ENCODE measurements around the gene MUSTN1.
A peak's percentile ranks its signal among the peaks of the same experiment; 100 is the strongest.

Gene MUSTN1

GRCh38 chr3:52820736-52821135 lies 14.1 kb downstream of the MUSTN1 start:
- Histone ChIP-seq H3K4me1 (ENCODE audit: insufficient read depth, low read length) (peaks cover 8% of the 10 kb centered on the region; the same call in 1 of the 2 replicates), H3K9ac (ENCODE audit: low read depth, low read length) (no peak overlapping the region), H3K36me3 (ENCODE audit: insufficient read depth, low read length) (no peaks in the 10 kb centered on the region), H3K9me3 (ENCODE audit: insufficient read depth, low read depth, low read length) (no peaks in the 10 kb centered on the region), H3K27me3 (ENCODE audit: insufficient read depth, low read length) (no peaks in the 10 kb centered on the region), H3K27ac (ENCODE audit: low read depth, low read length) (no peak overlapping the region), H3K4me3 (ENCODE audit: low read length) (no peak overlapping the region)
- WGBS: 52% methylated on average over 11 of the region's 11 CpGs

- no peak overlapping the region for H3K9ac ChIP-seq (ENCODE audit: low read depth, low read length)
- WGBS: 63% methylated on average over 2 of the region's 2 CpGs
- no peaks in the 10 kb centered on the region for H3K27me3 ChIP-seq (ENCODE audit: insufficient read depth, low read length)
Observed at GRCh38 chr3:52819936-52820335, 14.9 kb downstream of the MUSTN1 start.

GRCh38 chr3:52817860-52818259 lies 17.0 kb downstream of the MUSTN1 start:
- no peak overlapping the region for H3K9ac ChIP-seq (ENCODE audit: low read depth, low read length)
- H3K4me3 ChIP-seq (ENCODE audit: low read length): no peak overlapping the region
- no peaks in the 10 kb centered on the region for H3K27me3 ChIP-seq (ENCODE audit: insufficient read depth, low read length)
- no peaks in the 10 kb centered on the region for H3K9me3 ChIP-seq (ENCODE audit: insufficient read depth, low read depth, low read length)
- H3K27ac ChIP-seq (ENCODE audit: low read depth, low read length): no peak overlapping the region
- WGBS: 93% methylated on average over 7 of the region's 7 CpGs
- no peaks in the 10 kb centered on the region for H3K36me3 ChIP-seq (ENCODE audit: insufficient read depth, low read length)
- peaks cover 8% of the 10 kb centered on the region; the same call in 1 of the 2 replicates for H3K4me1 ChIP-seq (ENCODE audit: insufficient read depth, low read length)

More at GRCh38 chr3:52819936-52820335, 14.9 kb downstream of the MUSTN1 start:
- Histone ChIP-seq H3K4me3 (ENCODE audit: low read length) (no peak overlapping the region), H3K27ac (ENCODE audit: low read depth, low read length) (peak overlapping the region; percentile 31; the same call in 1 of the 2 replicates), H3K4me1 (ENCODE audit: insufficient read depth, low read length) (peaks cover 8% of the 10 kb centered on the region; the same call in 1 of the 2 replicates), H3K9me3 (ENCODE audit: insufficient read depth, low read depth, low read length) (no peaks in the 10 kb centered on the region), H3K36me3 (ENCODE audit: insufficient read depth, low read length) (no peaks in the 10 kb centered on the region)

GRCh38 chr3:52817221-52817620 lies 17.6 kb downstream of the MUSTN1 start:
- H3K27ac ChIP-seq (ENCODE audit: low read depth, low read length): no peak overlapping the region
- H3K4me3 ChIP-seq (ENCODE audit: low read length): no peak overlapping the region
- no peaks in the 10 kb centered on the region for H3K9me3 ChIP-seq (ENCODE audit: insufficient read depth, low read depth, low read length)
- H3K9ac ChIP-seq (ENCODE audit: low read depth, low read length): no peak overlapping the region
- WGBS: 94% methylated on average over 10 of the region's 10 CpGs
- H3K27me3 ChIP-seq (ENCODE audit: insufficient read depth, low read length): no peaks in the 10 kb centered on the region
- no peaks in the 10 kb centered on the region for H3K36me3 ChIP-seq (ENCODE audit: insufficient read depth, low read length)
- peaks cover 8% of the 10 kb centered on the region; the same call in 1 of the 2 replicates for H3K4me1 ChIP-seq (ENCODE audit: insufficient read depth, low read length)

GRCh38 chr3:52816654-52817053 lies 18.2 kb downstream of the MUSTN1 start:
- no peaks in the 10 kb centered on the region for H3K9me3 ChIP-seq (ENCODE audit: insufficient read depth, low read depth, low read length)
- H3K36me3 ChIP-seq (ENCODE audit: insufficient read depth, low read length): no peaks in the 10 kb centered on the region
- H3K4me1 ChIP-seq (ENCODE audit: insufficient read depth, low read length): peaks cover 8% of the 10 kb centered on the region; the same call in 1 of the 2 replicates
- no peak overlapping the region for H3K27ac ChIP-seq (ENCODE audit: low read depth, low read length)
- WGBS: 92% methylated on average over 10 of the region's 10 CpGs
- no peak overlapping the region for H3K4me3 ChIP-seq (ENCODE audit: low read length)
- H3K9ac ChIP-seq (ENCODE audit: low read depth, low read length): no peak overlapping the region
- H3K27me3 ChIP-seq (ENCODE audit: insufficient read depth, low read length): no peaks in the 10 kb centered on the region

- WGBS: 98% methylated on average over 6 of the region's 6 CpGs
- Histone ChIP-seq H3K4me1 (ENCODE audit: insufficient read depth, low read length) (peaks cover 8% of the 10 kb centered on the region; the same call in 1 of the 2 replicates), H3K9me3 (ENCODE audit: insufficient read depth, low read depth, low read length) (no peaks in the 10 kb centered on the region), H3K27ac (ENCODE audit: low read depth, low read length) (no peak overlapping the region), H3K36me3 (ENCODE audit: insufficient read depth, low read length) (no peaks in the 10 kb centered on the region), H3K9ac (ENCODE audit: low read depth, low read length) (no peak overlapping the region), H3K27me3 (ENCODE audit: insufficient read depth, low read length) (no peaks in the 10 kb centered on the region), H3K4me3 (ENCODE audit: low read length) (no peak overlapping the region)
Observed at GRCh38 chr3:52816199-52816598, 18.6 kb downstream of the MUSTN1 start.

- Histone ChIP-seq H3K36me3 (ENCODE audit: insufficient read depth, low read length) (no peaks in the 10 kb centered on the region), H3K9ac (ENCODE audit: low read depth, low read length) (no peak overlapping the region), H3K27me3 (ENCODE audit: insufficient read depth, low read length) (no peaks in the 10 kb centered on the region), H3K27ac (ENCODE audit: low read depth, low read length) (no peak overlapping the region), H3K9me3 (ENCODE audit: insufficient read depth, low read depth, low read length) (no peaks in the 10 kb centered on the region), H3K4me3 (ENCODE audit: low read length) (no peak overlapping the region), H3K4me1 (ENCODE audit: insufficient read depth, low read length) (no peaks in the 10 kb centered on the region)
- WGBS: 90% methylated on average over 8 of the region's 8 CpGs
Observed at GRCh38 chr3:52813810-52814209, 21.0 kb downstream of the MUSTN1 start.

- H3K4me1 ChIP-seq (ENCODE audit: insufficient read depth, low read length): no peaks in the 10 kb centered on the region
- H3K4me3 ChIP-seq (ENCODE audit: low read length): no peak overlapping the region
- H3K9ac ChIP-seq (ENCODE audit: low read depth, low read length): no peak overlapping the region
- WGBS: 87% methylated on average over 7 of the region's 7 CpGs
- H3K27me3 ChIP-seq (ENCODE audit: insufficient read depth, low read length): no peaks in the 10 kb centered on the region
- no peak overlapping the region for H3K27ac ChIP-seq (ENCODE audit: low read depth, low read length)
- H3K9me3 ChIP-seq (ENCODE audit: insufficient read depth, low read depth, low read length): no peaks in the 10 kb centered on the region
- H3K36me3 ChIP-seq (ENCODE audit: insufficient read depth, low read length): no peaks in the 10 kb centered on the region
Observed at GRCh38 chr3:52811452-52812011, 23.3 kb downstream of the MUSTN1 start.

- Histone ChIP-seq H3K4me3 (ENCODE audit: low read length) (no peak overlapping the region), H3K27me3 (ENCODE audit: insufficient read depth, low read length) (no peaks in the 10 kb centered on the region), H3K27ac (ENCODE audit: low read depth, low read length) (no peak overlapping the region), H3K4me1 (ENCODE audit: insufficient read depth, low read length) (no peaks in the 10 kb centered on the region), H3K9me3 (ENCODE audit: insufficient read depth, low read depth, low read length) (no peaks in the 10 kb centered on the region), H3K36me3 (ENCODE audit: insufficient read depth, low read length) (no peaks in the 10 kb centered on the region), H3K9ac (ENCODE audit: low read depth, low read length) (no peak overlapping the region)
- WGBS: 93% methylated on average over 11 of the region's 11 CpGs
Observed at GRCh38 chr3:52810923-52811322, 23.9 kb downstream of the MUSTN1 start.

GRCh38 chr3:52809662-52810377 lies 25.0 kb downstream of the MUSTN1 start:
- H3K27ac ChIP-seq (ENCODE audit: low read depth, low read length): no peak overlapping the region
- no peaks in the 10 kb centered on the region for H3K4me1 ChIP-seq (ENCODE audit: insufficient read depth, low read length)
- H3K4me3 ChIP-seq (ENCODE audit: low read length): no peak overlapping the region
- H3K9me3 ChIP-seq (ENCODE audit: insufficient read depth, low read depth, low read length): no peaks in the 10 kb centered on the region
- H3K36me3 ChIP-seq (ENCODE audit: insufficient read depth, low read length): no peaks in the 10 kb centered on the region
- no peaks in the 10 kb centered on the region for H3K27me3 ChIP-seq (ENCODE audit: insufficient read depth, low read length)
- H3K9ac ChIP-seq (ENCODE audit: low read depth, low read length): no peak overlapping the region
- WGBS: 87% methylated on average over 7 of the region's 7 CpGs

- H3K4me1 ChIP-seq (ENCODE audit: insufficient read depth, low read length): no peaks in the 10 kb centered on the region
- WGBS: 83% methylated on average over 2 of the region's 2 CpGs
- H3K9ac ChIP-seq (ENCODE audit: low read depth, low read length): no peak overlapping the region
- no peaks in the 10 kb centered on the region for H3K9me3 ChIP-seq (ENCODE audit: insufficient read depth, low read depth, low read length)
- no peaks in the 10 kb centered on the region for H3K36me3 ChIP-seq (ENCODE audit: insufficient read depth, low read length)
- H3K27me3 ChIP-seq (ENCODE audit: insufficient read depth, low read length): no peaks in the 10 kb centered on the region
- H3K4me3 ChIP-seq (ENCODE audit: low read length): no peak overlapping the region
- H3K27ac ChIP-seq (ENCODE audit: low read depth, low read length): no peak overlapping the region
Observed at GRCh38 chr3:52809149-52809548, 25.7 kb downstream of the MUSTN1 start.

Data from HUES64 (cell line).